Adipocyte (in vitro differentiated cells): ENCODE results near the gene PDIK1L.
"Not testable (repeated sequence)": the region's sequence is repeated elsewhere in the genome, so short reads cannot be mapped to it uniquely, and the experiment has no call there.

Experiments used
- DNase-seq: peaks from one replicate; pipeline ENCODE4 v3.0.0-alpha.2; 2015; ENCODE audit warnings: low read depth
- H3K27me3 ChIP-seq: replicated peaks from 2 replicates; pipeline ENCODE4 v1.7.0; 2013; ENCODE audit warnings: mild to moderate bottlenecking, low read length, moderate library complexity; ENCODE audit not compliant: control insufficient read depth, insufficient read depth
- H3K36me3 ChIP-seq: 2 replicates; pipeline ENCODE4 v1.7.0; 2013; ENCODE audit warnings: low read length, mild to moderate bottlenecking, moderate library complexity; ENCODE audit not compliant: control insufficient read depth, insufficient read depth, severe bottlenecking
- H3K4me1 ChIP-seq: 2 replicates; pipeline ENCODE4 v1.7.0; 2013; ENCODE audit warnings: mild to moderate bottlenecking, low read length, moderate library complexity; ENCODE audit not compliant: control insufficient read depth, insufficient read depth
- H3K4me3 ChIP-seq: 2 replicates; pipeline ENCODE4 v1.7.0; 2013; ENCODE audit warnings: mild to moderate bottlenecking, low read length, moderate library complexity
- H3K9ac ChIP-seq: 2 replicates; pipeline ENCODE4 v1.7.0; 2013; ENCODE audit warnings: mild to moderate bottlenecking, low read length, moderate library complexity
- H3K9me3 ChIP-seq: 2 replicates; pipeline ENCODE4 v1.7.0; 2013; ENCODE audit warnings: mild to moderate bottlenecking, low read length, moderate library complexity; ENCODE audit not compliant: control insufficient read depth

The PDIK1L gene

DNA sequence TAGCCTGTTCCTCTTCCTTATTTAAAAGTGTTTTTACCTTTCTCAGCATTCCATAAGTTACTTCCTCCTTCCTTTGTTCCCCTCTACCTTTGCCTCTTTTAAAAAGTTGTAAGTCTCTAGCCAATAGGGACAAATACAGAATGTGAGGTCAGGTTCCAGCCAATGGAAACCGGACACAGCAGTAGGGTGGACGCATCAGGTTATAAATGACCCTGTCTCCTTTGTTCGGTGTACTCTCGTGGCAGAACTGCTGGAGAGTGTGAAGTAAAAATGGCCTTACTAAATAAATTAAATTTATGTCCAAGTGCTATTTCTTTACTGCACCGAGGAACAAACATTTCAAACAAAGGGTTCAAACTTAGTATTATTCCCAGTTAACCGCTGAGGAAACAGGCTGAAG lies 18.1 kb upstream of the PDIK1L start:
- not testable (repeated sequence) for H3K36me3 ChIP-seq, H3K9ac ChIP-seq, H3K4me3 ChIP-seq, H3K9me3 ChIP-seq, DNase-seq
- H3K4me1 ChIP-seq = peaks cover 20% of the 10 kb centered on the region
- peaks cover 37% of the 10 kb centered on the region for H3K27me3 ChIP-seq

DNA sequence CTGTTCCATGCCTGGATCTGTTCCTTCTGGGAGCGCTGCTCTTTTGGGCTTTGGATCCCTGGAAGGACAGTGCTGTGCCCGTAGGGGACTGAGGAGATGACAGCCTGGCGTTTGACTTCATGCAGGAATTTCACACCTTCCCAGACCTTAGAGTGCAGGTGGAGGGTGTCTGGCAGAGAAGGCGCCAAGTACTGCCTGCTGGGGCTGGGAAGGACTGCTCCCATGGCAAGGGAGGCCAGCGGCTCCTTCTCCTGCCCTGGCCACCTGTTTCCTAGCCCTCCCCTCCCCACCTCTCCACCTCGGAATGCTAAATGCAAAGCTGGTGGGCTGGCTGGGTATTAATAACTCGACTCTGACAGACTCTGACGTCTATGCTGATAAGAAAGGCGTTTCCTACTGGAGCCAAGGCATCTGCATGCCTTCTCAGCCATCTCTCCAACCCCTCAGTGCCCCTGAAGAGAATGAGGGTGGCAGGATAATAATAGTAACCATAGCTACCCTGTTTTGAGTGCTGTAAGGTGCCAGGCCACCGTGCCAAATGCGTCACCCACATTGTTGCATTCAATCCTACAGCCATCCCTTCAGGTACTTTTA lies 17.5 kb upstream of the PDIK1L start:
- H3K36me3 ChIP-seq = no peaks in the 10 kb centered on the region
- H3K4me3 ChIP-seq = no peak overlapping the region
- peaks cover 37% of the 10 kb centered on the region for H3K27me3 ChIP-seq
- H3K9me3 ChIP-seq = no peaks in the 10 kb centered on the region
- DNase-seq = no peak
- no peak overlapping the region for H3K9ac ChIP-seq
- peaks cover 20% of the 10 kb centered on the region for H3K4me1 ChIP-seq

DNA sequence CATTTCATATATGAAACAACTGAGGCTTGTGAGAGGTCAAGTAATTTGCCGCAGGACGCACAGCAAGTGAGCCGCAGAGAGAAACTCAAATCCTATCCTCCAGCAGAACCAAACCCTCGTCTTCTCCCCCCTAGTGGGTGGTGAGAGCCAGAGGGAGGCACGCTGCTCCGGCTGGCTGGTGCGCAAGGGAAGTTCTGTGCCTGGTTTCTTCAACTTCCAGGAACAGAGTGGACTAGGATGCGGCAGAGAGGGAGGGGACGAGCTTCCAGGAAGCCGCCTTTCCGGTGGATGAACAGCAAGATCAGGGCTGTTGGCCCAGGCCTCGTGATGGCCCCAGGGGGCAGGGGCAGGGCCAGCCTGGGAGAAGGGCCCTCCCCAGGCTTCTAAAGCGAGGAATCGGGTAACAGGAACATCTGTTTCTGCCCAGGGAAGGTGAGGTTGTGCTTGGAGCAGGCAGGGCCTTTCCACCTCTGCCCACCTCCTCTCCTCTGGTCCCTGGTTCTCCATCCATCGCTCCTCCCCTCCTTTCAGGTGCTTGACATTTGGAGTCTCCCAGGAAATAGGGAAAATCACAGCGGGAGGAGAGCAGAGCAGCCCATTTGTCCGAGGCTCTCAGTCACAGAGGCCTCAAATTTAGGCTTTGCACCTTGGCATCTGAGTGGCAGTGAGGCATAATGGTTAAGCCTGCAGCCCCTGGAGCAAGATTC lies 16.8 kb upstream of the PDIK1L start:
- Histone ChIP-seq H3K9me3 (no peaks in the 10 kb centered on the region), H3K4me1 (peaks cover 20% of the 10 kb centered on the region), H3K27me3 (peaks cover 37% of the 10 kb centered on the region), H3K36me3 (no peaks in the 10 kb centered on the region), H3K4me3 (no peak overlapping the region), H3K9ac (no peak overlapping the region)
- DNase-seq = no peak

DNA sequence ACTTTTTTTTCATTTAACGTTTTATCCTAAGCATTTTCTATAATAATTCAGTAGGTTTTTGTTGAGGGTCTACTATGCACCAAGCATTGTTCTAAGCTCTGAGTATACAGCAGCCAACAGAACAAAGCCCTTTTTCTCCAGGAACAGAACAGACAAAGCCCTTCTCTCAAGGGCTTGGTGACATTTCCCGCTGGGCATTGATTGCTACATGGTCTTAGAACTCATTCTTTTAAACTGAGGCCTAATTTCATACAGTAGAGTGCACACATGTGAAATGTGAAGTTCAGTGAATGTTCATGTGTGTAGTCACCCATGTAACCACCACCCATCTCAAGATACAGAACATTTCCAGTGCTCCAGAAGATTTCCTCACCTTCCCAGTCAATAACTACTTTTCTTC lies 15.2 kb upstream of the PDIK1L start:
- no peaks in the 10 kb centered on the region for H3K9me3 ChIP-seq
- DNase-seq = no peak
- H3K9ac ChIP-seq = no peak overlapping the region
- H3K36me3 ChIP-seq = no peaks in the 10 kb centered on the region
- peaks cover 20% of the 10 kb centered on the region for H3K4me1 ChIP-seq
- H3K27me3 ChIP-seq = peaks cover 24% of the 10 kb centered on the region
- no peak overlapping the region for H3K4me3 ChIP-seq

DNA sequence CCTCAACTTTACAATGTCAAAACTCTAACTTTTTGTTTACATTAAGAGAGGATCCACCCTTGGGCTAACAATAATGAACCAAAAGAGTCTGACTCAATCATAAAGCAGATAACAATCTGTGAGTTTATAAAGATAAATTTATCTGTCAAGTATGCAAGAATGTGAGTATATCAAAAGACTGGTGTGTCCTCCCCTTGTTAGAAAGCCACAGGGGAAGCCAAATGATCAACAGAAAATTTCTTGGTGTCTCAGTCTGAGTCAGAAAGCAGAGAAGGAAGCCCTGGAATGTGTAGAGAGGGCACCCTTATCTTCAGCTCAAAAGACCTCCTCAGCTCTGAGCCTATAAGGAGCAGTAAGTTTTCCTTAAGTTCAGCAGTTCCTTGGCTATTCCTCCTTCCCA lies 13.9 kb upstream of the PDIK1L start:
- peak; percentile 28 for DNase-seq
- Histone ChIP-seq H3K4me1 (peaks cover 20% of the 10 kb centered on the region), H3K9me3 (no peaks in the 10 kb centered on the region), H3K9ac (no peak overlapping the region), H3K27me3 (peaks cover 12% of the 10 kb centered on the region), H3K4me3 (no peak overlapping the region), H3K36me3 (no peaks in the 10 kb centered on the region)

DNA sequence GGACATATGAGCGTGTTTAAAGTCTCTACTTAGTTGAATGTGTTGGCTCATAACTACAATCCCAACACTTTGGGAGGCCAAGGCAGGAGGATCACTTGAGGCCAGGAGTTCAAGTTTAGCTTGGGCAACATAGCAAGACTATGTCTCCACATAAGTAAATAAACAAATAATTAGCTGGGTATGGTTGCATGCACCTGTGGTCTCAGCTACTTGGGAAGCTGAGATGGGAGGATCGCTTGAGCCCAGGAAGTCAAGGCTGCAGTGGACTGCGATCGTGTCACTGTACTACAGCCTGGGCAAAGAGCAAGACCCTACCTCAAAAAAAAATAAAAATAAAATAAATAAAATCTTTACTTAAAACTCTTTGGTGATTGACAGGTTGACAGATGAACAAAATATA lies 13.0 kb upstream of the PDIK1L start:
- H3K27me3 ChIP-seq = peaks cover 7% of the 10 kb centered on the region
- peaks cover 20% of the 10 kb centered on the region for H3K4me1 ChIP-seq
- H3K9me3 ChIP-seq = no peaks in the 10 kb centered on the region
- DNase-seq = no peak
- no peaks in the 10 kb centered on the region for H3K36me3 ChIP-seq
- no peak overlapping the region for H3K9ac ChIP-seq
- H3K4me3 ChIP-seq = no peak overlapping the region

DNA sequence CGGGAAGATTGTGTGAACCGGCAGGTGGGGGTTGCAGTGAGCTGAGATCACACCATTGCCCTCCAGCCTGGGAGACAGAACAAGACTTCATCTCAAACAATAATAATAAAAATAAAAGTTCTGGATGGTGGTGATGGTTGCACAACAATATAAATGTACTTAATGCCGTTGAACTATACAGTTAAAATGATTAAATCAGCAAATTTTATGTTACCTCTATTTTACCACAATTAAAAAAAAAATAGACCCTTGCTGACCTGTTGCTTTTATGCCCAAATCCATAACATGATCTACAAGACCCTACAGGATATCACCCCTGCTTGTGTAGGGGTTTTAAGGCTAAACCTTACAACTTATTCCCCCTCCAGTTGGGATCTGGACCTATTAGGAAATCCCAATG lies 11.8 kb upstream of the PDIK1L start:
- H3K36me3 ChIP-seq = no peaks in the 10 kb centered on the region
- no peak overlapping the region for H3K4me3 ChIP-seq
- H3K9ac ChIP-seq = no peak overlapping the region
- DNase-seq = no peak
- no peaks in the 10 kb centered on the region for H3K27me3 ChIP-seq
- no peaks in the 10 kb centered on the region for H3K9me3 ChIP-seq
- peaks cover 15% of the 10 kb centered on the region for H3K4me1 ChIP-seq

DNA sequence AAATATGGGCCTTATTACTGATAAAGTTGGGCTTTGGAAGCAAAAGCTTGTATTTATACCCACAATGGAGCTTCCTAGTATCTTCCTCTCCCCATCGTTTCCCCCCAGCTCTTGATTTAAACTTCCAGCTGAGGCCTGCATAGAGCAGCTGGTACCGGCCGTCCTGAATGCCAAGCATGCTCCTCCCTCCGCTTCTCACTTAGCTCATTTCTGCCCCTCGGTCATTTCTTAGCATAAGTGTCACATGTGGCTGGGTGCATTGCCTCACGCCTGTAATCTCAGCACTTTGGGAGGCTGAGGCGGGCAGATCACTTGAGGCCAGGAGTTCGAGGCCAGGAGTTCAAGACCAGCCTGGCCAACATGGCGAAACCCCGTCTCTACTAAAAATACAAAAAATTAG lies 11.4 kb upstream of the PDIK1L start:
- H3K4me1 ChIP-seq = peaks cover 12% of the 10 kb centered on the region
- not testable (repeated sequence) for H3K9ac ChIP-seq, DNase-seq, H3K27me3 ChIP-seq, H3K36me3 ChIP-seq, H3K9me3 ChIP-seq, H3K4me3 ChIP-seq

DNA sequence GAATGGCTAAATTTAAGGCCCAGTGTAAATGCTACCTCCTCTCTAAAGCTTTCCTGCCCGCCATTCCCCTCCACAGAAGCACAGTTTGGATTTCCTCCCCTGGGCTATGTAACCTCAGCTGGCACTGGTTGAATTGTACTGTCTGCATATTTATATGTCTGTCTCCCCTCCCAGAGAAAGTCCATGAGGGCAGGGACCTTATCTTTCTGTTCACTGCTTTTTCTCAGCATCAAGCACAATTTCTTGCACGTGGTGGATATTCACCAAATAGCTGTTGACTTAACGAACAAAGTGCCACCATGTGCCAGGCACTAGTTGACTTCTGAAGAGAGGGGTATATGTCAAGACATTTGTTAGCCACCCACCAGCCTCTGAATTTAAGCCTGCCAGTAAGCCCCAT lies 9.5 kb upstream of the PDIK1L start:
- Histone ChIP-seq H3K4me1 (peaks cover 10% of the 10 kb centered on the region), H3K9ac (no peak overlapping the region), H3K36me3 (no peaks in the 10 kb centered on the region), H3K9me3 (no peaks in the 10 kb centered on the region), H3K4me3 (no peak overlapping the region), H3K27me3 (no peaks in the 10 kb centered on the region)
- no peak for DNase-seq

DNA sequence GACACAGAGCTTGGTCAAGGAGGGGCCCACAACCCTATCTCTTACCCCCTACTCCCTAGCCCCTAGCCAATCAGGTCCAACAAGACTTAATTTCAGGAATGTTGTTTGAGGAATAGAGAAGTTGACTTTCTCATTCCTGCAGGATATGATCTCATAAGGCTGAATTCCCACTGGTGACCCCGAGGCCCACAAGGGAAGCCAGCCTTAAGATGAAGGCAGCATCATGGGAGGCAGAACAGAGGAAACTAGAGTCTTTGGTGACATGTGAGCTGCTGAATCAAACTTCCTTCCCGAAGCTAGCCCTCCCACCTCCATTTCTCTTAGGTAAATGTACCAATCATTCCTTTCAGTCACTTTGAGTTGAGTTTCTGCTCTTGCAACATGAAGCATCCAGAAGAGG lies 9.1 kb upstream of the PDIK1L start:
- Histone ChIP-seq H3K9ac (no peak overlapping the region), H3K9me3 (no peaks in the 10 kb centered on the region)
- no peak for DNase-seq

DNA sequence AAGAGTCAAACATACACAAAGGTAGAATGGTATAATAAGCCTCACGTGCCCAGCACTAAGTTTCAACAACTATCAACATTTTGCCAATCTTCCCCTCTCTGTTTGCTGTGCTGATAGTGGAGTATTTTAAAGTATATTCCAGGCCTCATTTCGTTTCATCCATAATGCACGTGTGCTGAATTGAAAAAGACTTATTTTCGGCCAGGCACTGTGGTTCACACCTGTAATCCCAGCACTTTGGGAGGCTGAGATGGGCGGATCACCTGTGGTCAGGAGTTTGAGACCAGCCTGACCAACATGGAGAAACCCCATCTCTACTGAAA lies 6.4 kb upstream of the PDIK1L start:
- H3K9me3 ChIP-seq, H3K4me1 ChIP-seq, DNase-seq: not testable (repeated sequence)

More for the DNA sequence above, 9.1 kb upstream of the PDIK1L start:
- no peak overlapping the region for H3K4me3 ChIP-seq
- peaks cover 7% of the 10 kb centered on the region for H3K4me1 ChIP-seq
- H3K27me3 ChIP-seq = no peaks in the 10 kb centered on the region
- H3K36me3 ChIP-seq = no peaks in the 10 kb centered on the region

More for the DNA sequence above, 6.4 kb upstream of the PDIK1L start:
- not testable (repeated sequence) for H3K27me3 ChIP-seq, H3K4me3 ChIP-seq, H3K9ac ChIP-seq, H3K36me3 ChIP-seq
